Neural cell (in vitro differentiated cells): Measurements from ENCODE around the gene SNX20.

Experiments
- CTCF ChIP-seq: fragments of 450-650 bp; IDR thresholded peaks from 2 replicates; pipeline ENCODE4 v1.5.1; 2014; ENCODE audit warnings: antibody characterized with exemption, mild to moderate bottlenecking, moderate library complexity; ENCODE audit not compliant: poor library complexity, severe bottlenecking
- EP300 ChIP-seq: fragments of 450-650 bp; conservative IDR thresholded peaks from 2 replicates; pipeline ENCODE4 v1.6.1; 2014; ENCODE audit warnings: antibody characterized with exemption, mild to moderate bottlenecking, moderate library complexity; ENCODE audit not compliant: poor library complexity, severe bottlenecking
- EZH2 ChIP-seq: fragments of 200-600, 300-800 bp; shearing (Covaris generic), sonication (generic); IDR thresholded peaks from 2 replicates; pipeline ENCODE4 v1.6.1; 2014; ENCODE audit warnings: antibody characterized with exemption, low read length, borderline replicate concordance, mild to moderate bottlenecking; ENCODE audit not compliant: insufficient read depth, poor library complexity, severe bottlenecking
- POLR2AphosphoS5 ChIP-seq: IDR thresholded peaks from 2 replicates; pipeline ENCODE4 v1.6.1; 2012
- RAD21 ChIP-seq: fragments of 450-650 bp; conservative IDR thresholded peaks from 2 replicates; pipeline ENCODE4 v1.6.1; 2014; ENCODE audit warnings: antibody characterized with exemption, mild to moderate bottlenecking, moderate library complexity
- REST ChIP-seq: IDR thresholded peaks from 2 replicates; pipeline ENCODE4 v1.6.1; 2012; ENCODE audit warnings: borderline replicate concordance
- SMC3 ChIP-seq: fragments of 450-650 bp; conservative IDR thresholded peaks from 2 replicates; pipeline ENCODE4 v1.6.1; 2014; ENCODE audit warnings: antibody characterized with exemption, mild to moderate bottlenecking, moderate library complexity; ENCODE audit not compliant: poor library complexity
- TAF1 ChIP-seq: IDR thresholded peaks from 2 replicates; pipeline ENCODE4 v1.6.1; 2012; ENCODE audit warnings: low read depth

- no peak for TF ChIP-seq SMC3
- TF ChIP-seq CTCF = no peak
- TF ChIP-seq REST = no peak
- no peak for TF ChIP-seq EP300
- TF ChIP-seq TAF1 = no peak
- TF ChIP-seq RAD21 = no peak
- no peak for TF ChIP-seq POLR2AphosphoS5
- no peak for TF ChIP-seq EZH2
These were observed 587 bp downstream of the SNX20 start for GRCh38 chr16:50680556-50680893.
